MCF 10A (cell line): ENCODE measurements around the gene MUC2. TPM values are rescaled to one million over a fixed set of nuclear protein-coding genes. Genes with fewer than 3 reads are reported as not detected.
A peak's percentile ranks its signal among the peaks of the same experiment; 100 is the strongest.

Source experiments
- BruUV-seq: library from RNA; stranded (reverse); fragments of 400-500 nt; replicated peaks from 2 replicates; lab custom pipeline; 2021; lab: Mats Ljungman, UMichigan
- CTCF ChIA-PET: fragments of 300-600 bp; sonication (Branson Sonifier 250); formaldehyde crosslinking; extraction: SDS; loops from one replicate; lab custom pipeline; 2021; ENCODE audit warnings: antibody characterized with exemption, inconsistent platforms; lab: Yijun Ruan, JAX
- POLR2A ChIA-PET: fragments of 300-600, 350-650 bp; sonication (Branson Sonifier 250); formaldehyde crosslinking; extraction: SDS; loops from one replicate; lab custom pipeline; 2020; ENCODE audit warnings: antibody characterized with exemption, inconsistent platforms; lab: Yijun Ruan, JAX
- DNase-seq: peaks from one replicate; pipeline ENCODE4 v3.0.0-alpha.2; 2018; ENCODE audit not compliant: unreplicated experiment
- H3K27ac Mint-ChIP-seq: one replicate; pipeline ENCODE4 v1.8.0; 2022; ENCODE audit warnings: mild to moderate bottlenecking, low read depth, mixed read lengths; ENCODE audit not compliant: unreplicated experiment
- H3K27me3 Mint-ChIP-seq: one replicate; pipeline ENCODE4 v1.8.0; 2022; ENCODE audit warnings: mixed read lengths; ENCODE audit not compliant: insufficient read depth, unreplicated experiment
- H3K36me3 Mint-ChIP-seq: one replicate; pipeline ENCODE4 v1.8.0; 2022; ENCODE audit warnings: mild to moderate bottlenecking, moderate library complexity, mixed read lengths; ENCODE audit not compliant: insufficient read depth, unreplicated experiment
- H3K4me1 Mint-ChIP-seq: one replicate; pipeline ENCODE4 v1.8.0; 2022; ENCODE audit warnings: mixed read lengths; ENCODE audit not compliant: insufficient read depth, unreplicated experiment
- H3K4me3 Mint-ChIP-seq: one replicate; pipeline ENCODE4 v1.8.0; 2022; ENCODE audit warnings: mild to moderate bottlenecking, moderate library complexity, mixed read lengths; ENCODE audit not compliant: unreplicated experiment
- H3K9me3 Mint-ChIP-seq: one replicate; pipeline ENCODE4 v1.8.0; 2022; ENCODE audit warnings: mixed read lengths; ENCODE audit not compliant: unreplicated experiment
- CTCF ChIP-seq: fragments of 200-600 bp; IDR thresholded peaks from one replicate; pipeline ENCODE4 v1.8.0; 2022; ENCODE audit warnings: antibody characterized with exemption, mild to moderate bottlenecking; ENCODE audit not compliant: unreplicated experiment
- intact Hi-C: fragments of 100-400 bp; cut with micrococcal nuclease; formaldehyde crosslinking; loops from 2 replicates; pipeline ENCODE4 v1.14.1; 2022
- total RNA-seq: library from RNA; stranded (reverse); gene quantifications from 2 replicates; pipeline ENCODE4 v1.2.3, GENCODE V29; 2022

The MUC2 gene
- total RNA-seq, 1 experiment from 2014 or later = 0.02 TPM

GRCh38 chr11:1072116-1072820 is 2.4 kb upstream of the MUC2 start:
- no peaks in the 10 kb centered on the region for H3K4me1 Mint-ChIP-seq
- no peak overlapping the region for H3K27ac Mint-ChIP-seq
- H3K4me3 Mint-ChIP-seq = no peak overlapping the region
- TF ChIP-seq CTCF = no peak
- no peaks in the 10 kb centered on the region for H3K27me3 Mint-ChIP-seq
- intact Hi-C loops = no loop called here
- CTCF ChIA-PET = interaction anchor here (1.2 kb wide), 1 partner anchor 21 kb away, joined by 4 read pairs; no protein-coding TSS in a partner anchor
- no peak for DNase-seq
- BruUV-seq = no TSS peak
- H3K9me3 Mint-ChIP-seq = no peaks in the 10 kb centered on the region
- H3K36me3 Mint-ChIP-seq = peaks cover 7% of the 10 kb centered on the region
- POLR2A ChIA-PET = interaction anchor here (0.9 kb wide), 1 partner anchor 11 kb away, joined by 4 read pairs; no protein-coding TSS in a partner anchor

- no TSS peak for BruUV-seq
Measured at GRCh38 chr11:1072821-1073231, 1.8 kb upstream of the MUC2 start.

GRCh38 chr11:1073261-1073724 is 1.4 kb upstream of the MUC2 start:
- H3K27ac Mint-ChIP-seq = peak overlapping the region; percentile 46
- no peak for TF ChIP-seq CTCF
- no TSS peak for BruUV-seq
- DNase-seq = peak; percentile 89
- no peaks in the 10 kb centered on the region for H3K27me3 Mint-ChIP-seq
- H3K9me3 Mint-ChIP-seq = no peaks in the 10 kb centered on the region
- POLR2A ChIA-PET = interaction anchor here (0.9 kb wide), 1 partner anchor 12 kb away, joined by 4 read pairs; no protein-coding TSS in a partner anchor
- intact Hi-C loops = no loop called here
- no peak overlapping the region for H3K4me3 Mint-ChIP-seq
- CTCF ChIA-PET = interaction anchor here (1.2 kb wide), 1 partner anchor 22 kb away, joined by 4 read pairs; no protein-coding TSS in a partner anchor
- no peaks in the 10 kb centered on the region for H3K4me1 Mint-ChIP-seq
- H3K36me3 Mint-ChIP-seq = peaks cover 7% of the 10 kb centered on the region

More at GRCh38 chr11:1072821-1073231, 1.8 kb upstream of the MUC2 start:
- no peaks in the 10 kb centered on the region for H3K4me1 Mint-ChIP-seq
- POLR2A ChIA-PET = interaction anchor here (0.9 kb wide), 1 partner anchor 11 kb away, joined by 4 read pairs; no protein-coding TSS in a partner anchor
- no peaks in the 10 kb centered on the region for H3K9me3 Mint-ChIP-seq
- H3K36me3 Mint-ChIP-seq = peaks cover 7% of the 10 kb centered on the region
- no peak overlapping the region for H3K4me3 Mint-ChIP-seq
- no peaks in the 10 kb centered on the region for H3K27me3 Mint-ChIP-seq
- no peak for DNase-seq
- CTCF ChIA-PET = interaction anchor here (1.2 kb wide), 1 partner anchor 21 kb away, joined by 4 read pairs; no protein-coding TSS in a partner anchor
- intact Hi-C loops = no loop called here
- H3K27ac Mint-ChIP-seq = peak overlapping the region; percentile 46
- TF ChIP-seq CTCF = no peak

GRCh38 chr11:1073851-1074243 is 827 bp upstream of the MUC2 start:
- Mint-ChIP-seq H3K27ac (peak overlapping the region; percentile 46), H3K36me3 (peaks cover 7% of the 10 kb centered on the region), H3K4me3 (no peak overlapping the region), H3K27me3 (no peaks in the 10 kb centered on the region), H3K4me1 (no peaks in the 10 kb centered on the region), H3K9me3 (no peaks in the 10 kb centered on the region)
- ChIA-PET CTCF (no interaction called here), POLR2A (no interaction called here)
- intact Hi-C loops = no loop called here
- BruUV-seq = no TSS peak
- no peak for TF ChIP-seq CTCF
- DNase-seq = no peak
